ENCODE measurements around the gene FAM114A1. TPM values are rescaled to one million over a fixed set of nuclear protein-coding genes. Genes with fewer than 3 reads are reported as not detected.

The FAM114A1 gene
- total and polyA plus RNA-seq, 2 of the 4 experiments (the other 2 are of a cell fraction), result 135 to 649 TPM

DNA sequence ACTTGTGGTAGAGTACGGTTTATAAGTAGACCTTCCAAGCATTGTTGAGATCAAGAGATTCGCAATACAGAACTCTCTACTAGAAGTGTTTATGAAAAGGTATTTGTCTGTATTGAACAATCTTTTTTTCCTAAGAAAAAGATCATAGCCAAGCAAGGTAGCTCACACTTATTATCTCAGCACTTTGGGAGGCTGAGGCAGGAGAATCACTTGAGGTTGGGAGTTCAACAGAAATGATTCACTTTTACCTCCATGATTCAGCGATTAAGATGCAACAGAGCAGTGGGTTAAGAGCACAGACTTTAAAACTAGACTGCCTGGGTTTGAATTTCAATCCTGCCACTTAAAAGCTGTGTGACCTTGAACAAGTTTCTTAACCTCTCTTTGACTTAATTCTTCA lies 90.3 kb downstream of the FAM114A1 start:
- DNase-seq (no peak), ATAC-seq (ENCODE audit: low read depth) (no peak; the same call in 1 of the 2 replicates)
- Histone ChIP-seq H3K4me1 (ENCODE audit: control insufficient read depth, insufficient read depth, low read length) (peaks cover 10% of the 10 kb centered on the region), H3K4ac (ENCODE audit: low read depth, low read length) (peak overlapping the region; percentile 92), H4K8ac (ENCODE audit: low read depth in 2 of 2, low read length in 2 of 2) (peak overlapping the region; percentile 96 to 99), H3K4me3 (ENCODE audit: insufficient read depth, low read depth, low read length) (no peak overlapping the region), H2BK5ac (ENCODE audit: low read depth, low read length, poor library complexity, severe bottlenecking) (peak overlapping the region; percentile 96), H3K79me1 (ENCODE audit: low read depth in 1 of 2, low read length in 2 of 2) (no peaks in the 10 kb centered on the region), H2AK5ac (ENCODE audit: low read depth, low read length) (peak overlapping the region; percentile 56), H3K14ac (replicated peaks; ENCODE audit: low read depth, low read length) (peak overlapping the region; percentile 92), H2BK120ac (ENCODE audit: low read depth, low read length) (peak overlapping the region; percentile 98), H2AK9ac (replicated peaks; ENCODE audit: low read depth, low read length, poor library complexity) (no peak overlapping the region), H3K23ac (ENCODE audit: low read depth, low read length) (peak overlapping the region; percentile 83), H2BK20ac (ENCODE audit: low read depth, low read length) (peak overlapping the region; percentile 91), H3K18ac (ENCODE audit: low read depth, low read length) (peak overlapping the region; percentile 99), H4K20me1 (ENCODE audit: insufficient read depth, low read length) (no peaks in the 10 kb centered on the region), H3K9me1 (ENCODE audit: insufficient read depth, low read length) (no peaks in the 10 kb centered on the region), H3K56ac (ENCODE audit: extremely low read depth, insufficient read depth, low read length) (peak overlapping the region; percentile 50), H3K4me2 (ENCODE audit: low read depth, low read length) (no peak overlapping the region), H4K5ac (ENCODE audit: low read depth, low read length) (peak overlapping the region; percentile 98), H2AFZ (replicated peaks; ENCODE audit: low read length, poor library complexity) (no peak overlapping the region), H3K9me3 (ENCODE audit: control insufficient read depth, insufficient read depth, low read length) (no peaks in the 10 kb centered on the region), H3K36me3 (ENCODE audit: control insufficient read depth, insufficient read depth, low read length) (no peaks in the 10 kb centered on the region), H3K27me3 (ENCODE audit: control insufficient read depth, insufficient read depth, low read length) (no peaks in the 10 kb centered on the region), H3K27ac (ENCODE audit: insufficient read depth, low read length) (peak overlapping the region; percentile 51; the same call in 1 of the 2 replicates), H4K91ac (ENCODE audit: insufficient read depth, low read depth, low read length) (peak overlapping the region; percentile 87), H3K9ac (ENCODE audit: low read depth, low read length) (no peak overlapping the region; the same call in 1 of the 2 replicates), H2BK15ac (ENCODE audit: low read depth, low read length) (peak overlapping the region; percentile 86)
- ChIA-PET CTCF (interaction anchor here (0.8 kb wide), 1 partner anchor 72 kb away, joined by 3 read pairs; no protein-coding TSS in a partner anchor), POLR2A (ENCODE audit: unreplicated experiment) (interaction anchor here (1.1 to 1.2 kb wide), 2 partner anchors 10 to 87 kb away, joined by 3 to 5 read pairs; no protein-coding TSS in a partner anchor)
- no TSS peak for BruUV-seq (replicated peaks)
- no CpG with 5 or more reads among the region's 3 CpGs for WGBS, 2 experiments (ENCODE audit: extremely low coverage in 2 of 2, insufficient read length in 1 of 2)
- TF ChIP-seq CHD1 (IDR thresholded peaks at IDR 0.05; ENCODE audit: low read depth, low read length), result no peak
- no peak for TF ChIP-seq BHLHE40 (IDR thresholded peaks at IDR 0.05; ENCODE audit: low read depth, low read length)
- TF ChIP-seq, protein P1, sequence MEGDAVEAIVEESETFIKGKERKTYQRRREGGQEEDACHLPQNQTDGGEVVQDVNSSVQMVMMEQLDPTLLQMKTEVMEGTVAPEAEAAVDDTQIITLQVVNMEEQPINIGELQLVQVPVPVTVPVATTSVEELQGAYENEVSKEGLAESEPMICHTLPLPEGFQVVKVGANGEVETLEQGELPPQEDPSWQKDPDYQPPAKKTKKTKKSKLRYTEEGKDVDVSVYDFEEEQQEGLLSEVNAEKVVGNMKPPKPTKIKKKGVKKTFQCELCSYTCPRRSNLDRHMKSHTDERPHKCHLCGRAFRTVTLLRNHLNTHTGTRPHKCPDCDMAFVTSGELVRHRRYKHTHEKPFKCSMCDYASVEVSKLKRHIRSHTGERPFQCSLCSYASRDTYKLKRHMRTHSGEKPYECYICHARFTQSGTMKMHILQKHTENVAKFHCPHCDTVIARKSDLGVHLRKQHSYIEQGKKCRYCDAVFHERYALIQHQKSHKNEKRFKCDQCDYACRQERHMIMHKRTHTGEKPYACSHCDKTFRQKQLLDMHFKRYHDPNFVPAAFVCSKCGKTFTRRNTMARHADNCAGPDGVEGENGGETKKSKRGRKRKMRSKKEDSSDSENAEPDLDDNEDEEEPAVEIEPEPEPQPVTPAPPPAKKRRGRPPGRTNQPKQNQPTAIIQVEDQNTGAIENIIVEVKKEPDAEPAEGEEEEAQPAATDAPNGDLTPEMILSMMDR (conservative IDR thresholded peaks at IDR 0.05; ENCODE audit: low read depth, low read length), result no peak
- no peak for TF ChIP-seq POLR2A (IDR thresholded peaks at IDR 0.05; ENCODE audit: low read depth, low read length)
- TF ChIP-seq, protein P2, sequence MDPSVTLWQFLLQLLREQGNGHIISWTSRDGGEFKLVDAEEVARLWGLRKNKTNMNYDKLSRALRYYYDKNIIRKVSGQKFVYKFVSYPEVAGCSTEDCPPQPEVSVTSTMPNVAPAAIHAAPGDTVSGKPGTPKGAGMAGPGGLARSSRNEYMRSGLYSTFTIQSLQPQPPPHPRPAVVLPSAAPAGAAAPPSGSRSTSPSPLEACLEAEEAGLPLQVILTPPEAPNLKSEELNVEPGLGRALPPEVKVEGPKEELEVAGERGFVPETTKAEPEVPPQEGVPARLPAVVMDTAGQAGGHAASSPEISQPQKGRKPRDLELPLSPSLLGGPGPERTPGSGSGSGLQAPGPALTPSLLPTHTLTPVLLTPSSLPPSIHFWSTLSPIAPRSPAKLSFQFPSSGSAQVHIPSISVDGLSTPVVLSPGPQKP (IDR thresholded peaks at IDR 0.05; ENCODE audit: borderline replicate concordance, low read depth, low read length), result no peak
- TF ChIP-seq MAZ (IDR thresholded peaks at IDR 0.05; ENCODE audit: borderline replicate concordance, low read depth, low read length), result no peak
- no peak for TF ChIP-seq RCOR1 (IDR thresholded peaks at IDR 0.05; ENCODE audit: insufficient replicate concordance, low read length)
- TF ChIP-seq NFE2L2 (IDR thresholded peaks at IDR 0.05; ENCODE audit: low read depth, low read length), result no peak
- no peak for TF ChIP-seq RAD21 (IDR thresholded peaks at IDR 0.05; ENCODE audit: low read length)
- dilution Hi-C loops (cut with HindIII; ENCODE audit: low sequenced_read_pairs, unreplicated experiment), result no loop called here
- in situ Hi-C loops (cut with MboI; ENCODE audit: low sequenced_read_pairs), result no loop called here
- intact Hi-C loops (cut with micrococcal nuclease), result no loop called here
